Neural progenitor cell (in vitro differentiated cells): ENCODE data around the gene PDZK1IP1. TPM values are rescaled to one million over a fixed set of nuclear protein-coding genes. Genes with fewer than 3 reads are reported as not detected.

Source experiments
- DNase-seq: peaks from one replicate; pipeline ENCODE4 v3.0.0-alpha.2; 2016; ENCODE audit warnings: low spot score
- H2AFZ ChIP-seq: fragments of 200-600 bp; sonication (generic); replicated peaks from 2 replicates; pipeline ENCODE4 v1.6.1; 2016; ENCODE audit warnings: antibody characterized with exemption
- H3F3A ChIP-seq: fragments of 200-600 bp; sonication (generic); 2 replicates; pipeline ENCODE4 v1.6.1; 2016; ENCODE audit warnings: antibody characterized with exemption, low read depth
- H3K27ac ChIP-seq: fragments of 200-600 bp; sonication (generic); 2 replicates; pipeline ENCODE4 v1.5.1; 2016; ENCODE audit warnings: mild to moderate bottlenecking
- H3K27me3 ChIP-seq: fragments of 200-600 bp; sonication (generic); 2 replicates; pipeline ENCODE4 v1.6.1; 2016; ENCODE audit warnings: mild to moderate bottlenecking, moderate library complexity
- H3K36me3 ChIP-seq: fragments of 200-600 bp; sonication (generic); 2 replicates; pipeline ENCODE4 v1.5.1; 2016
- H3K4me1 ChIP-seq: fragments of 200-600 bp; sonication (generic); 2 replicates; pipeline ENCODE4 v1.6.1; 2016; ENCODE audit warnings: mixed run types
- H3K4me2 ChIP-seq: fragments of 200-600 bp; sonication (generic); 2 replicates; pipeline ENCODE4 v1.6.1; 2016
- H3K4me3 ChIP-seq: fragments of 200-600 bp; sonication (generic); 2 replicates; pipeline ENCODE4 v1.5.1; 2016
- H3K79me2 ChIP-seq: fragments of 200-600 bp; sonication (generic); 2 replicates; pipeline ENCODE4 v1.6.1; 2016; ENCODE audit warnings: low read depth
- H3K9ac ChIP-seq: fragments of 200-600 bp; sonication (generic); 2 replicates; pipeline ENCODE4 v1.6.1; 2016
- H3K9me3 ChIP-seq: fragments of 200-600 bp; sonication (generic); 2 replicates; pipeline ENCODE4 v1.5.1; 2016; ENCODE audit warnings: low read depth
- H4K20me1 ChIP-seq: fragments of 200-600 bp; sonication (generic); 2 replicates; pipeline ENCODE4 v1.6.1; 2016; ENCODE audit warnings: low read depth
- H3K27ac Mint-ChIP-seq: 3 replicates; pipeline ENCODE4 v1.8.0; 2021; ENCODE audit warnings: mixed read lengths
- H3K27me3 Mint-ChIP-seq: 2 replicates; pipeline ENCODE4 v1.8.0; 2022; ENCODE audit warnings: low read depth, mild to moderate bottlenecking, inconsistent platforms, moderate library complexity, mixed read lengths; ENCODE audit not compliant: insufficient read depth
- H3K36me3 Mint-ChIP-seq: 3 replicates; pipeline ENCODE4 v1.8.0; 2021; ENCODE audit warnings: mixed read lengths
- H3K4me1 Mint-ChIP-seq: 3 replicates; pipeline ENCODE4 v1.8.0; 2021; ENCODE audit warnings: mixed read lengths
- H3K4me3 Mint-ChIP-seq: 3 replicates; pipeline ENCODE4 v1.8.0; 2021; ENCODE audit warnings: mild to moderate bottlenecking, moderate library complexity, mixed read lengths
- H3K9me3 Mint-ChIP-seq: 3 replicates; pipeline ENCODE4 v1.8.0; 2020; ENCODE audit warnings: mixed read lengths
- CTCF ChIP-seq: fragments of 200-600 bp; sonication (generic); IDR thresholded peaks from 2 replicates; pipeline ENCODE4 v1.5.1; 2017; ENCODE audit warnings: antibody characterized with exemption, mild to moderate bottlenecking
- EZH2 ChIP-seq: fragments of 200-600 bp; sonication (generic); IDR thresholded peaks from 2 replicates; pipeline ENCODE4 v1.6.1; 2017; ENCODE audit warnings: antibody characterized with exemption, mild to moderate bottlenecking, moderate library complexity
- EZH2phosphoT487 ChIP-seq: fragments of 200-600 bp; sonication (generic); IDR thresholded peaks from 2 replicates; pipeline ENCODE4 v1.6.1; 2017; ENCODE audit warnings: antibody characterized with exemption
- total RNA-seq: library from RNA; depleted of rRNA; stranded (reverse); fragments of >200 nt; gene quantifications from 2 replicates; pipeline ENCODE4 v1.2.3, GENCODE V29; 2015; ENCODE audit warnings: low replicate concordance

PDZK1IP1 gene
- total RNA-seq = not detected in 2 replicates

DNA sequence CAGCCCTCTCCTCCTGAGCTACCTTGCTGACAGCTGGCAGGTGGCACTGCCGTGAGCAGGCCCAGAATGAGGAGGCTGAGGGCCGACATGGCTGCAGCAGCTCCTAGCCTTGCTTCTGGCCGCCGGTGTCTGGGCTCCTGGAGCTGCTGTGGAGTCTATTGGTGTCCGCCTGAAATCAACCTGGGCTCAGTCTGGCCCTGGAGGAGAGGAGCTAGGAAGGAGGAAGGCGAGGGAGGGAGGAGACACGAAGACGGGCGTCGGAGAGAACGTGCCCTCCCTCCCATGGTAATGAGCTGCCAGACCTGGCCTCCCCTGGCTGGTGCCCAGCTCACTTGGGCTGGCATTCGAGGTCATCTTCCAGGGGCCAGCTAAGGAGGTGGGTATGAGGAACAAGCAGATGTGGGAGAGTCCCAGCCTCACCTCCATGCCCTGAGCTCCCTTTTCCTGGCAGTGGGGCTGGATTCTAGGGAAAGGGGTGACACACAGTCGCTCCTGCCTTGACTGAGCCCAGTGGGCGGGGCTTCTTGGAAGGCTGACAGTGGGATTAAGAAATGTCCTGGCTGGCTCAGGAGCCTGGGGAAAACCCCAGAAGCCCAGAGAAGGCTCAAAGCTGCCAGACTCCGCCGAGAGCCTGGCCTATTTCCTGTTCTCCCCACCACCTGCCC is at the start of gene PDZK1IP1:
Gene PDZK1IP1, minus strand, starts transcription at position 193 of the 665 bp plus-strand sequence. Its CDS starts 104 bp downstream, at position 89.
- Histone ChIP-seq H2AFZ (peak within 1 kb of the TSS; percentile 1), H3K27ac (no peak within 1 kb of the TSS), H3F3A (no peaks in the 10 kb centered on the region), H3K4me3 (no peak within 1 kb of the TSS), H3K9ac (no peak within 1 kb of the TSS), H3K4me2 (no peak within 1 kb of the TSS), H3K27me3 (peaks cover 16% of the 10 kb centered on the region), H3K36me3 (no peaks in the 10 kb centered on the region), H3K9me3 (no peaks in the 10 kb centered on the region), H3K79me2 (no peaks in the 10 kb centered on the region), H3K4me1 (peaks cover 3% of the 10 kb centered on the region), H4K20me1 (no peaks in the 10 kb centered on the region)
- Mint-ChIP-seq H3K27ac (peak within 1 kb of the TSS; percentile 38), H3K4me1 (peaks cover 9% of the 10 kb centered on the region), H3K27me3 (peaks cover 12% of the 10 kb centered on the region), H3K36me3 (no peaks in the 10 kb centered on the region), H3K4me3 (no peak within 1 kb of the TSS), H3K9me3 (peaks cover 3% of the 10 kb centered on the region)
- DNase-seq = peak; percentile 67
- TF ChIP-seq EZH2 (no peak), EZH2phosphoT487 (no peak), CTCF (no peak)

DNA sequence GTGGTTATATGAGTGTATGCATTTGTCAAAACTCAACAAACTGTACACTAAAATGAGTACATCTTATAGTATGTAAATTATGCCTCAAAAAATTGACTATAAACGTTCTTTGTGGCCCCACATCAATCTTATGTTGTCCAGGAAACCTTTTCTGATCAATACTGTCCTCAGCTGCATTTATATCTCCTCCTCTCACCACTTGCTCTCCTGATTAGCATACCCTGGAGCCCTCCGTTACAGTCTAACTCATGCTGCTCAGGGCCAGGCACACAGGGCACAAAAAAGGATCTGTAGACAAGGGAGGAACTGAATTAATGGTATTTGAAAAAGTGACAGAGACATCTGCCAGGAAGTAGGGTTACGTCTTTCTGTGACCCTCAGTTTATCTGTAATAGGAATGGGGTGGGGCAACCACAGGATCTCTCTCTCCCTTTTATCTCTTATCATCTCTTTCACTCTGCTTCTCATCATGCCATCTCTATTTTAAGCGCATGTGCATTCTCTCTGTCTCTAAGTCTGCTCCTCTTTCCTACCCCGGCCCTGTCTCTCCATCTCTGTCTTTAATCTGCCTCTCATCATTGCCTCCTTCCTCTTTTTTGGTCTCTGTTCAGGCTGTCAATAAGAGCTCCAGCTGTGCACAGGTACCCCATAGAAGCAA is 49.2 kb upstream of the PDZK1IP1 start:
- H2AFZ ChIP-seq = no peak overlapping the region
- H3K36me3 Mint-ChIP-seq = no peaks in the 10 kb centered on the region
- H3K36me3 ChIP-seq = no peaks in the 10 kb centered on the region
- H3K27me3 Mint-ChIP-seq = peaks cover 22% of the 10 kb centered on the region
- peaks cover 5% of the 10 kb centered on the region for H3K4me1 ChIP-seq
- H3K9ac ChIP-seq = no peak overlapping the region
- no peaks in the 10 kb centered on the region for H3F3A ChIP-seq
- no peak overlapping the region for H3K4me3 ChIP-seq
- H3K27ac ChIP-seq = no peak overlapping the region
- peaks cover 2% of the 10 kb centered on the region for H3K9me3 Mint-ChIP-seq
- H3K27me3 ChIP-seq = peaks cover 91% of the 10 kb centered on the region
- peaks cover 12% of the 10 kb centered on the region for H4K20me1 ChIP-seq
- H3K4me1 Mint-ChIP-seq = peaks cover 5% of the 10 kb centered on the region
- H3K27ac Mint-ChIP-seq = no peak overlapping the region
- H3K9me3 ChIP-seq = no peaks in the 10 kb centered on the region
- H3K4me3 Mint-ChIP-seq = no peak overlapping the region
- DNase-seq = no peak
- no peak for TF ChIP-seq EZH2
- TF ChIP-seq EZH2phosphoT487 = no peak
- no peak for TF ChIP-seq CTCF
- no peak overlapping the region for H3K4me2 ChIP-seq
- H3K79me2 ChIP-seq = no peaks in the 10 kb centered on the region

- Histone ChIP-seq H3K9ac (no peak overlapping the region), H4K20me1 (peaks cover 31% of the 10 kb centered on the region), H3K4me3 (no peak overlapping the region), H3K27ac (no peak overlapping the region), H2AFZ (no peak overlapping the region), H3K79me2 (no peaks in the 10 kb centered on the region), H3F3A (peaks cover 18% of the 10 kb centered on the region), H3K36me3 (no peaks in the 10 kb centered on the region), H3K4me2 (no peak overlapping the region), H3K9me3 (no peaks in the 10 kb centered on the region), H3K4me1 (peaks cover 22% of the 10 kb centered on the region), H3K27me3 (peaks cover 94% of the 10 kb centered on the region)
- Mint-ChIP-seq H3K4me1 (peaks cover 17% of the 10 kb centered on the region), H3K27ac (no peak overlapping the region), H3K27me3 (peaks cover 51% of the 10 kb centered on the region), H3K36me3 (peaks cover 2% of the 10 kb centered on the region), H3K9me3 (peaks cover 5% of the 10 kb centered on the region), H3K4me3 (no peak overlapping the region)
- TF ChIP-seq EZH2phosphoT487 (no peak), EZH2 (no peak), CTCF (no peak)
- no peak for DNase-seq
These were observed 46.0 kb upstream of the PDZK1IP1 start for GRCh38 chr1:47235806-47236205.
